HG03196 (cell line): ENCODE measurements around the gene PABPN1L.

Experiments
- ATAC-seq: cut with Tn5 transposase; IDR thresholded peaks from one replicate; pipeline ENCODE4 v1.9.1; 2021; ENCODE audit not compliant: unreplicated experiment

PABPN1L gene, protein sequence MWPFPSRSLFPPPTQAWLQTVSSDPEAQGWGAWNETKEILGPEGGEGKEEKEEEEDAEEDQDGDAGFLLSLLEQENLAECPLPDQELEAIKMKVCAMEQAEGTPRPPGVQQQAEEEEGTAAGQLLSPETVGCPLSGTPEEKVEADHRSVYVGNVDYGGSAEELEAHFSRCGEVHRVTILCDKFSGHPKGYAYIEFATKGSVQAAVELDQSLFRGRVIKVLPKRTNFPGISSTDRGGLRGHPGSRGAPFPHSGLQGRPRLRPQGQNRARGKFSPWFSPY

GRCh38 chr16:88866151-88866920 is at the start of gene PABPN1L:
Gene PABPN1L (minus strand): TSS chr16:88866660. CDS start chr16:88866606, 54 bp downstream.
- ATAC-seq = no peak

DNA sequence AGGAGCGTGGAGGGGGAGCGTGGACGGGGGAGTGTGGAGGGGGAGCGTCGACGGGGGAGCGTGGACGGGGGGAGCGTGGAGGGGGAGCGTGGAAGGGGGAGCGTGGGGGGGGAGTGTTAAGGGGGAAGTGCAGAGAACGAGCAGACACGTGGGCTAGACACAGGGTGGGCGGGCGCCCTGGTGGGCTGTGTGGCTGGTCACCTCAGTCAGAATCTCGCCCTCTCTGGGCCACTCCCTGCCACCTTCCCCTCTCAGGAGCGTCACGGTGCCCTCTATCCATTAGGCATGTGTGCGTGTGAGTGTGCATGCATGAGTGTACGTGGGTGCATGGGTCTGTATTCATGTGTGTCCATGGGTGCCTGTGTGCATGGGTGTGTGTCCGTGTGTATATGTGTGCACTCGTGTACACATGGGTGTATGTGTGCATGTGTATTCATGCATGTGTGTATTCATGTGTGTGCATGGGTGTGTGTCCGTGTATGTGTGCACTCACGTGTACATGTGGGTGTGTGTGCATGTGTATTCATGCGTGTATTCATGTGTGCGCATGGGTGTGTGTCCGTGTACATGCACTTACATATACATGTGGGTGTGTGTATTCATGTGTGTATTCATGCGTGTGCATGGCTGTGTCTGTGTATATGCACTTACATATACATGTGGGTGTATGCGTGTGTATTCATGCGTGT is 49.3 kb upstream of the PABPN1L start:
- ATAC-seq = no peak

GRCh38 chr16:88914750-88915368 is 48.4 kb upstream of the PABPN1L start:
- no peak for ATAC-seq

DNA sequence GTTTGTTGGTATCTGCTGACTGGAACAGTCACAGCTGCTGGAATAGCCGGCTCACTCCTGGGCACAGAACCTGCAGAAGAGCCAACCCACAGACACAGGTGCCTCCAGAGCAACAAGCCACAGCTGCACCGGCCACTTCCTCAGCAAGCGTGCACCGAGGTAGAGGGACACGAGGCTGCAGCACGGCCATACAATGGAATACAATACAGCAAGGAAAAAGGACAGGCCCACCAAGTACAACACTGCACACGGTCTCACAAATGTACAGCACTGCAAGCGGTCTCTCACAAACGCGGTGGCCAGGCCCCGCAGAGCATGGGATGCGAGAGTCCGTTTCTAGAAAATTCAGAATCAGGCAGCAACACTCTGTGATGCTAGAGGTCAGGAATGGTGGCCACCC is 47.4 kb upstream of the PABPN1L start:
- ATAC-seq = no peak

DNA sequence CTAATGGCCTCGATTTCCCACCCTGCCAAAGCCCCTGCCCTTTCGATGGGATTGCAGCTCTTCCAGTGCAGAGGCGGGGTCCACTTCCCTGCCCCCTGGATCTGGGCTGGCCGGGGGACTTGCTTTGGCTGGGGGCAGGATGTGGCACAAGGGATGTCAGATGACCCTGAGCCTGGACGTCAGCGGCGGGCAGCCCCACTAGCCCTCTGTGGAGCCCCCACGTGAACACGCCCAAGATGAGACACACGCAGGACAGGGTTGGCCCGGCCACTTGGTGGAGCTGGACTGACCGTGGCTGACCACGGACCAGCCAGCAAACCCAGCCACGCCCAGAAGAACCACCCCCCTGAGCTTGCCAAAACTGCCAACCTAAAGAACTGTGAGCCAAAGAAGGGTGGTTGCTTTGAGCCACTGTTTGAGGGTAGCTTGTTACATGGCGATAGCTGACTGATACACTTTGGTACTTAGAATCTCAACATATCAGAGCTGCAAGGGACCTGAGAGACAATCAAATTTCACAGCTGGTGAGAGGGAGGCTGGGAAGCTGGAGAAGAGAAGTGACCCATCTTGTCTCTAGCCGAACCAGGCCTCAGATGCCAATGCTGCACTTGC is 46.6 kb upstream of the PABPN1L start:
- no peak for ATAC-seq

DNA sequence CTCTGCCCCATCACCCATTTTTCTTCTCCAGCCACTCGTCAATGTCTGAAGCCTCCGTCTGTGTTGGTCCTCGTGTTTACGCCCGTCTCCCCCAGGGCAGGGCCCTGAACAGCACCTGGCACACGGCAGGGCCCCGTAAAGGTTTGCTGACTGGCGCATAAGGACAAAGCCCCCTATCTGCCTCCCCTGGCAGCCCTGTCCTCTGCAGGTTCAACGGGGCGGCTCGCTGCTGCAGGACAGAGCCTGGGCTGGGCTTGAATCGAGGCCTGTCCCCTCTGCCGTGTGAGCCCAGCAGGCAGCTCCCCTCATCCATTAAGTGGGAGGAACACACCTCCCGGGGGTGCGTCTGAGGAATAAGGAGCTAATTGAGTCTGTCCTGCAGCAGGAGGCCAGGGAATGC is 46.1 kb upstream of the PABPN1L start:
- no peak for ATAC-seq

DNA sequence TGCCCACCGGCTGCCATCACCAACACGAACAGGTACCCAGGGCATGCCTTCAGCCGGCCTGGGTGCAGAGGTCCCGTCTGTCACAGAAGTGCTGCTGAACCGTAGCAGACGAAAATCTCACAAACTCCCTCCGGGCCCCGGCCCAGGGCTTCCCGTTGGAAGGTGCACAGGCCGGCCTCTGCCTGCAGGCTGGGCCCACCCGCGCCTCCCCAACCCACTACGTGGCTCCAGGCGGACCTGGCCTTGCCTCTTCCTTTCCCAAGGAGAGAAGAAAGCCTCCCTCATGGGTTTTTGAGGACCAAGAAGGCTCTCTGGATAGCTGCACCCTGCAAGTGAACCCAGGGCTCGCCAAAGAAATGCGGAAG is 45.5 kb upstream of the PABPN1L start:
- no peak for ATAC-seq

DNA sequence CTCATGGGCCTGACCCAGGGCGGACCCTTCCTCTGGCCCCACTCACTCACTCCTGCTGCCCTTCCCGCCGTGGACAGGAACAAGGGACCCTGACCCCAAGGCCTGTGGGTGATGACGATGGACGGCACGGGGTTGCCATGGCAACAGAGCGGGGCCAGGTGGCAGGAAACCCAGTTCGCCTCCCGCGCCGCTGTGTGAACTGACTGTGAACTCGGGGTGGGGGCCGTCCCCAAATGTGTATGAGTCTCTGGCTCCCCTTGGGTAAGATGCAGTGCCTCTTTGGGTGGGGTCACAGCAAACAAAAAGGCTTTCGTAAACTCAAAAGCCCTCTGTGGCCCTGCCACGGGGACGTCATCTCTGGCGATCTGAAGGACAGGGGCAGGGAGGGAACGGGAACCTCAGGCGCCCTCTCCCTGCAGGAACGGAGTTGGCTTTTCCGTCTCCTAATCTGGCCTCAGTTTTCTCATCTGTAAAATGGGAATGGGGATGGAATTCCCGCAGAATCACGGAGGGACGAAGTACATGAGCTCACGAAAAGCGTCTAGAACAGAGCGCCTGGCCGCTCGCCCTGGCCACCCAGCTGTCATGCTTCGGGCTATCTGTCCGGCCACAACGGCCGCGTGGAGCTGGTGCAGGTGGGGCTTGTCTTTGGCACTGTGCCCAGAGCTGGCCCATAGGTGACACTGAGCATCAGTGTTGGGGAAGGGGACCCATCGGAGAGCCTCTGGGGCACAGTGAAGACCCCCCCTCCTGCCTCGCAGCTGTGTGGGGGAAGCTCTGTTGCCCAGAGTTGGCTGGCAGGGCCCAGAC is 44.9 kb upstream of the PABPN1L start:
- no peak for ATAC-seq

- no peak for ATAC-seq
These were observed 44.0 kb upstream of the PABPN1L start for GRCh38 chr16:88910284-88911135.

DNA sequence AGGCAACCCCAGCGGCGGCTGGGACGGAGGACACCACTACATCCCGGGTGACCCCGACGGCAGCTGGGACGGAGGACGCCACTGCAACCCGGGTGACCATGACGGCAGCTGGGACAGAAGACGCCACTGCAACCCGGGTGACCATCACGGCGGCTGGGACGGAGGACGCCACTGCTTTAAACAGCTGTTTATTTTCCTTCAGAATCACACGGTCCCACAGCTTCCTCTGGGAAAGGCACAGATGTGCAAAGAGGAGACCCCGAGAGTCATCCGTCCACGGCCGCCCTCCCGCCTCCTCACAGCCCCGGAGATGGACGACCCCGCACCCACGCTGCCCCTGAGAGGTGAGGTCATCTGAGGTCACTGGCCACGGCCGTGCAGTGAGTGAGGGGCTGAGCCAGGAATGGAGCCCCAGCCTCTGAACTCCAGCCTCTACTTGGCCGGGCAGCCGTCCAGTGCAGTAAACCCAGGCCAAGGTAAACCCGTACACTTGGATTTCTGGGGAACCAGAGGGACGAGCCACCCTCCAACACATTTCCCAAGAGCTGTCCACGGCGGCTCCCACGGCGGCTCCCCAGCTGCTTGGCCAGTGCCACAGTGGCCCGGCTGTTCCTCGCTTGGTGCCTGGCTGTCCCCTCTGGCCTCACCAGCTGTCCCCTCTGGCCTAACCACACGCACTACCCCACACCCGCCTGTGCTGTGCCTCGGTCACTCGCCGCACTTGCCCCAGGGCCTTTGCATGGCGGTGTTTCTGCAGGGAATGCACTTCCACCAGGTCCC is 43.2 kb upstream of the PABPN1L start:
- no peak for ATAC-seq

GRCh38 chr16:88908307-88908706 is 41.8 kb upstream of the PABPN1L start:
- ATAC-seq = no peak

- ATAC-seq = no peak
These were observed 41.3 kb upstream of the PABPN1L start for GRCh38 chr16:88907768-88908167.

DNA sequence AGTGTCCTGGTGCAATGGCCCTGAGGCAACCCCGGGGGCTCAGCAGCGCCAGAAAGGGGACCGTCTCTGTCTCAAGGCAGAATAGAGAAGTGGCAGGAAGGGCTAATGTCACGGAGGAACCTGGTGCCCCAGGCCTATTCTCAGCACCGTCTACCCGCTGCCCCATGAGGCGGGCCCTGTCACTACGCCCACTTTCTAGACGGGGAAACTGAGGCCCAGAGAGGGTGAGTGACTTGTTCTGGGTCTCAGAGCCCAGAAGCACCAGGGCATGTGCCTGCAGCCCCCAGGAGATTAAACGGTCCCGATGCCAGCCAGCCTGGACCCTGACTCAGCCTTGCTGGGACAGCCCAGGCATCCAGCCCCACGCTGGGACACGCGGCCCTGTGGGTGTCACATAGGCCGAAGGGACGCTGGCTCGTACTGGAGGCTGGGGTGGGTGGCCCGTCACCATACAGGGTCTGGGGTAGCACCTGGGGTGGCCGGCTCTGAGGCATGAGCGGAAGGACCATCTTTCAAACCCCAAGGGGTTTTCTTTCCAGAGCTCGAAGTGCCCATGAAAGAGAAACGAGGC is 40.2 kb upstream of the PABPN1L start:
- no peak for ATAC-seq

- no peak for ATAC-seq
These were observed 39.6 kb upstream of the PABPN1L start for GRCh38 chr16:88906020-88906419.

- ATAC-seq = no peak
These were observed 39.1 kb upstream of the PABPN1L start for GRCh38 chr16:88905563-88905962.

- ATAC-seq = no peak
These were observed 38.4 kb upstream of the PABPN1L start for GRCh38 chr16:88904676-88905365.

DNA sequence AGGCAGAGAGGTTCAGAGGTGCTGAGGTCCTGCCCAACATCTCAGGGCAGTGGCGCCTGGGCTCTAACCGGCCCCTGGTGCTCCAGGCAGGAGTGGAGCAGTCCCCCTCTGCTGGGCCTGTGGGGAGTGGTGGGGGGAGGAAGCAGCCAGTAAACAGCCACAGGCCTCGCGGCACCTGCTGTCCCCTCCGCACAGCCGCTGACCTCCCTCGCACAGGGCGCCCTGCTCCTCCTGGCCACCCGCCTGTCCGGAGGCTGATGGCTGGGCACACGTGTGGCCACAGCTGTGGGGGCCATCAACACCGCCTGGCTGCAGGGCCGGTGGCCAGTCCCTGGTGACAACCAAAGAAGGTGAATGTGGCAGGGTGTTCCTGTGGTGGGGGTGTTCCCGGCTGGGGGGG is 36.8 kb upstream of the PABPN1L start:
- no peak for ATAC-seq

GRCh38 chr16:88902744-88903143 is 36.3 kb upstream of the PABPN1L start:
- no peak for ATAC-seq
